GM23338 (cell line): Measurements from ENCODE around the gene GCFC2. TPM values are rescaled to one million over a fixed set of nuclear protein-coding genes. Genes with fewer than 3 reads are reported as not detected.

Experiments
- ATAC-seq: fragments of 200-7000 bp; cut with Tn5 transposase; 3 replicates; pipeline ENCODE4 v1.9.1; 2020
- DNase-seq: peaks from one replicate; pipeline ENCODE4 v3.0.0-alpha.2; 2015; ENCODE audit warnings: low spot score
- H2AFZ ChIP-seq: fragments of 200-600 bp; sonication (generic); 2 replicates; pipeline ENCODE4 v1.8.0; 2016; ENCODE audit warnings: antibody characterized with exemption, mild to moderate bottlenecking, moderate library complexity
- H3F3A ChIP-seq: fragments of 200-600 bp; sonication (generic); replicated peaks from 2 replicates; pipeline ENCODE4 v1.8.0; 2017; ENCODE audit warnings: antibody characterized with exemption, mixed run types, low read depth
- H3K27ac ChIP-seq: fragments of 200-600 bp; sonication (generic); 2 replicates; pipeline ENCODE4 v1.6.1; 2016; ENCODE audit warnings: low read depth
- H3K27me3 ChIP-seq: fragments of 200-600 bp; sonication (generic); 2 replicates; pipeline ENCODE4 v1.8.0; 2016; ENCODE audit warnings: mild to moderate bottlenecking, mixed run types, moderate library complexity; ENCODE audit not compliant: insufficient read depth
- H3K36me3 ChIP-seq: fragments of 200-600 bp; sonication (generic); 2 replicates; pipeline ENCODE4 v1.8.0; 2016; ENCODE audit warnings: mild to moderate bottlenecking; ENCODE audit not compliant: insufficient read depth
- H3K4me1 ChIP-seq: fragments of 200-600 bp; sonication (generic); 2 replicates; pipeline ENCODE4 v1.8.0; 2016; ENCODE audit warnings: mild to moderate bottlenecking, moderate library complexity; ENCODE audit not compliant: insufficient read depth
- H3K4me2 ChIP-seq: fragments of 200-600 bp; sonication (generic); 2 replicates; pipeline ENCODE4 v1.7.1; 2017; ENCODE audit warnings: mixed run types
- H3K4me3 ChIP-seq: fragments of 200-600 bp; sonication (generic); 2 replicates; pipeline ENCODE4 v1.6.1; 2016; ENCODE audit warnings: mixed run types
- H3K79me2 ChIP-seq: fragments of 200-600 bp; sonication (generic); replicated peaks from 2 replicates; pipeline ENCODE4 v1.8.0; 2017; ENCODE audit warnings: mild to moderate bottlenecking; ENCODE audit not compliant: insufficient read depth
- H3K9me2 ChIP-seq: fragments of 200-600 bp; sonication (generic); 2 replicates; pipeline ENCODE4 v1.8.0; 2017; ENCODE audit not compliant: insufficient read depth
- H4K20me1 ChIP-seq: fragments of 200-600 bp; sonication (generic); replicated peaks from 2 replicates; pipeline ENCODE4 v1.8.0; 2017; ENCODE audit warnings: mild to moderate bottlenecking; ENCODE audit not compliant: insufficient read depth
- H3K27ac Mint-ChIP-seq: 2 replicates; pipeline ENCODE4 v1.8.0; 2020; ENCODE audit warnings: inconsistent platforms, mild to moderate bottlenecking, moderate library complexity, mixed read lengths
- H3K27me3 Mint-ChIP-seq: 3 replicates; pipeline ENCODE4 v1.8.0; 2022; ENCODE audit warnings: low read depth, mild to moderate bottlenecking, moderate library complexity, mixed read lengths, inconsistent platforms; ENCODE audit not compliant: insufficient read depth, poor library complexity
- H3K36me3 Mint-ChIP-seq: 3 replicates; pipeline ENCODE4 v1.8.0; 2021; ENCODE audit warnings: low read depth, mild to moderate bottlenecking, inconsistent platforms, moderate library complexity, mixed read lengths
- H3K4me1 Mint-ChIP-seq: 3 replicates; pipeline ENCODE4 v1.8.0; 2020; ENCODE audit warnings: mild to moderate bottlenecking, inconsistent platforms, mixed read lengths
- H3K4me3 Mint-ChIP-seq: 3 replicates; pipeline ENCODE4 v1.8.0; 2021; ENCODE audit warnings: moderate library complexity, mild to moderate bottlenecking, inconsistent platforms, mixed read lengths
- H3K9me3 Mint-ChIP-seq: 3 replicates; pipeline ENCODE4 v1.8.0; 2020; ENCODE audit warnings: moderate library complexity, mild to moderate bottlenecking, inconsistent platforms, mixed read lengths
- CREB1 ChIP-seq: fragments of 250-450 bp; sonication (Bioruptor Pico); IDR thresholded peaks from 2 replicates; pipeline ENCODE4 v1.5.0; 2020; ENCODE audit warnings: low read depth, mild to moderate bottlenecking, moderate library complexity
- CTCF ChIP-seq, 2 experiments: fragments of 200-600 bp in 1 of 2; sonication (generic) in 1 of 2; conservative IDR thresholded peaks; 2 replicates each; pipeline versions ENCODE4 v1.5.1 to v1.6.1; 2016 to 2017; ENCODE audit warnings: antibody characterized with exemption in 2 of 2, low read depth in 2 of 2, mild to moderate bottlenecking in 2 of 2, moderate library complexity in 1 of 2
- ETS1 ChIP-seq: IDR thresholded peaks from 2 replicates; pipeline ENCODE4 v1.6.1; 2016; ENCODE audit warnings: antibody characterized with exemption
- EZH2 ChIP-seq: fragments of 200-600 bp; sonication (generic); IDR thresholded peaks from one replicate; pipeline ENCODE4 v1.8.0; 2017; ENCODE audit warnings: antibody characterized with exemption, mild to moderate bottlenecking, low read depth; ENCODE audit not compliant: unreplicated experiment
- EZH2phosphoT487 ChIP-seq: fragments of 200-600 bp; sonication (generic); IDR thresholded peaks from one replicate; pipeline ENCODE4 v1.8.1; 2018; ENCODE audit warnings: antibody characterized with exemption; ENCODE audit not compliant: unreplicated experiment
- JUNB ChIP-seq: IDR thresholded peaks from one replicate; pipeline ENCODE4 v1.6.1; 2016; ENCODE audit warnings: antibody characterized with exemption; ENCODE audit not compliant: unreplicated experiment
- NANOG ChIP-seq: IDR thresholded peaks from 2 replicates; pipeline ENCODE4 v1.6.1; 2016; ENCODE audit warnings: antibody characterized with exemption, borderline replicate concordance
- POLR2AphosphoS5 ChIP-seq: IDR thresholded peaks from 2 replicates; pipeline ENCODE4 v1.6.1; 2016; ENCODE audit warnings: antibody characterized with exemption, low read depth
- STAT1 ChIP-seq: IDR thresholded peaks from one replicate; pipeline ENCODE4 v1.6.1; 2016; ENCODE audit warnings: antibody characterized with exemption; ENCODE audit not compliant: unreplicated experiment
- ZNF114 ChIP-seq: fragments of 250-450 bp; sonication (Bioruptor Pico); IDR thresholded peaks from 2 replicates; pipeline ENCODE4 v1.5.0; 2020; ENCODE audit warnings: mild to moderate bottlenecking, moderate library complexity
- ZNF331 ChIP-seq: fragments of 250-450 bp; sonication (Bioruptor Pico); IDR thresholded peaks from 2 replicates; pipeline ENCODE4 v1.5.0; 2020; ENCODE audit warnings: low read depth, mild to moderate bottlenecking, moderate library complexity
- ZNF462 ChIP-seq: fragments of 250-450 bp; sonication (Bioruptor Pico); IDR thresholded peaks from 2 replicates; pipeline ENCODE4 v1.5.0; 2020; ENCODE audit warnings: mild to moderate bottlenecking, moderate library complexity
- polyA plus RNA-seq: library from polyadenylated mRNA; unstranded; fragments of >200 nt; fragmentation: Nextera tagmentation; extraction: Ambion mirVana; gene quantifications from 2 replicates; pipeline ENCODE4 v1.2.1, GENCODE V29; 2016
- total RNA-seq: library from RNA; depleted of rRNA; stranded (reverse); fragments of >200 nt; shearing (Covaris generic); gene quantifications from 2 replicates; pipeline ENCODE4 v1.2.3, GENCODE V29; 2014

GCFC2 gene
- total and polyA plus RNA-seq, 2 experiments from 2014 or later = 23.8 to 26.2 TPM

GRCh38 chr2:75703589-75704287, 7.0 kb downstream of the GCFC2 start (continued):
- TF ChIP-seq CTCF (conservative IDR thresholded peaks at IDR 0.05; ENCODE audit: low read depth in 2 of 2) (no peak), NANOG (no peak), ZNF114 (CRISPR knock-in tag) (no peak), ETS1 (no peak), CREB1 (no peak), EZH2 (no peak), JUNB (no peak), STAT1 (no peak), ZNF331 (no peak), EZH2phosphoT487 (no peak)

DNA sequence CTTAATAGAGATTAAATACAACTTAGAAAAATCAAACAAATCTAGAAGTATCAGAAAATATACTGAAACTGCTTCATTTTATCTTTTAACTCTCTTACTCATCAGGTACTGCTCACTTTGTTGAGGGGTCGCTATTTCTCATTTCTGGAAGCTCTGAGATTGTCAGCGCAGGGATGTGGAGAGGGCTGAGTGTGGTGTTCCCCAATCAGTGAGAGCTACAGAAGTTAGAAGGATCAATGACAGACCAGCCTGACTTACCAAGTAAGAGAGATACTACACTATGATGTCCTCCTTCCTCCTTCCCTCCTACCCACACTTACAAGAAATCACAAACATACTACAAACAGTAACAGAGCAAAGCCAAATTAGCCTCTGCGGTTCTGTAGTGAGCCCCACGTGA, 8.1 kb downstream of the GCFC2 start:
- H2AFZ ChIP-seq = no peak overlapping the region
- H3K4me3 Mint-ChIP-seq = no peak overlapping the region
- no peaks in the 10 kb centered on the region for H3K4me1 ChIP-seq
- no peaks in the 10 kb centered on the region for H4K20me1 ChIP-seq
- H3K79me2 ChIP-seq = no peaks in the 10 kb centered on the region; the same call in 1 of the 2 replicates
- H3K27ac Mint-ChIP-seq = no peak overlapping the region
- H3K4me1 Mint-ChIP-seq = no peaks in the 10 kb centered on the region
- peaks cover 64% of the 10 kb centered on the region for H3K36me3 Mint-ChIP-seq
- H3K27ac ChIP-seq = 0 out of 2 replicates have a peak overlapping the region, but pooled peaks have one; percentile 35
- no peak for DNase-seq
- no peaks in the 10 kb centered on the region for H3K9me2 ChIP-seq
- H3F3A ChIP-seq = no peaks in the 10 kb centered on the region
- no peak for ATAC-seq
- no peaks in the 10 kb centered on the region for H3K27me3 ChIP-seq
- no peak overlapping the region for H3K4me3 ChIP-seq
- H3K36me3 ChIP-seq = peaks cover 12% of the 10 kb centered on the region; the same call in 1 of the 2 replicates
- H3K9me3 Mint-ChIP-seq = no peaks in the 10 kb centered on the region; the same call in 2 of the 3 replicates
- H3K4me2 ChIP-seq = no peak overlapping the region
- peaks cover 4% of the 10 kb centered on the region for H3K27me3 Mint-ChIP-seq
- TF ChIP-seq CREB1 = no peak
- no peak for TF ChIP-seq ZNF331
- no peak for TF ChIP-seq NANOG
- TF ChIP-seq ZNF114 (CRISPR knock-in tag) = no peak
- no peak for TF ChIP-seq POLR2AphosphoS5
- no peak for TF ChIP-seq EZH2
- TF ChIP-seq STAT1 = no peak
- no peak for TF ChIP-seq ETS1
- TF ChIP-seq JUNB = no peak
- no peak for TF ChIP-seq ZNF462 (CRISPR knock-in tag)
- TF ChIP-seq EZH2phosphoT487 = no peak
